T-helper 1 cell treated with Interleukin-12 subunit alpha and Interleukin-12 subunit beta and Interleukin-4 antibody, amounts not matched to agents 30 μg/mL and 1 μg/mL, for 36 hours (primary cell): Measurements from ENCODE around the gene UST.
A peak's percentile ranks its signal among the peaks of the same experiment; 100 is the strongest.

Source experiments
- H3K27ac Mint-ChIP-seq: one replicate; pipeline ENCODE4 v1.8.0; 2021; ENCODE audit warnings: mild to moderate bottlenecking, mixed read lengths
- H3K27me3 Mint-ChIP-seq: one replicate; pipeline ENCODE4 v1.8.0; 2021; ENCODE audit warnings: low read depth, mixed read lengths
- H3K36me3 Mint-ChIP-seq: one replicate; pipeline ENCODE4 v1.8.0; 2021; ENCODE audit warnings: low read depth, mixed read lengths
- H3K4me1 Mint-ChIP-seq: one replicate; pipeline ENCODE4 v1.8.0; 2021; ENCODE audit warnings: low read depth, mixed read lengths
- H3K4me3 Mint-ChIP-seq: one replicate; pipeline ENCODE4 v1.8.0; 2021; ENCODE audit warnings: mild to moderate bottlenecking, moderate library complexity, mixed read lengths
- H3K9me3 Mint-ChIP-seq: one replicate; pipeline ENCODE4 v1.8.0; 2021; ENCODE audit warnings: mixed read lengths

UST gene

DNA sequence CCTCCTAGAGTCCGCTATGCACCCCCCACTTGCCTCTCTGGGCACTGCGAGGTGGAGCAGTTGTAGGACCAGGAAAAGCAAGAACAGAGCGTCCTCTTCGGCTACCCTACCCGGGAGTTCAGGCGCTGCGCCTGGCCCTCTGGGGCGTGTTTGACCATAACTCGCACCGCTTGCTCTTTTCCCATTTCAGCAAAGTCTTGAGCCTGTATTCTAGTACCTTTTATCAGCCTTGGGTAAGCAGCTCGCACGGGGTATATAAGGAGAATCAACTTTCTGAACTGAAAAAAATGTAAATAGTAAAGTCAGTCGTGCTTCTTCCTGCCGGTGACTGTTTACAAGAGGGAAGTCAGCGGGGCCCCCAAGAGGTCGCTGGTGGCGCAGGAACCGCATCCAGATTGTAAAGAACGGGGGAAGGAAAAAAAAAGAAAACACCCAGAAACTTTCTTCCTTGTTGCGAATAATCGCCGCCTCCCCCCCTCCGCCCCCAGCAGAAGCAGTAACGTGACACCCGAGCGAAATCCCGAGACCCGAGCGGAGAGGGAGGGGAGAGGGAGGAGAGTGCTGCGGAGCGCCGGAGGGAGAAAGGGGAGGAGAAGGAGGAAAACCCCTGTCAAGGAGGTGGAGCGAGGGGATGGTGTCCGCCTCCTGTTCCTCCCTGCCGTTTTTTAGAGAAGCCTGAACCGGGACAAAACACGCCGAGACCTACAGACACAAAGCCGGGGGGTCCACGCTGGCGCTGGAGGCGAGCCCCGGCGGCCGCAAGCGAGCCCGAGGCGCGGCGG is at the start of gene UST:
UST (plus strand) TSS at position 668 of the 782 bp plus-strand sequence. CDS start 401 bp downstream, outside the sequence.
- Mint-ChIP-seq H3K27me3 (peaks cover 80% of the 10 kb centered on the region), H3K9me3 (no peaks in the 10 kb centered on the region), H3K36me3 (no peaks in the 10 kb centered on the region), H3K4me3 (peak within 1 kb of the TSS; percentile 86), H3K27ac (peak within 1 kb of the TSS; percentile 21), H3K4me1 (peaks cover 12% of the 10 kb centered on the region)

DNA sequence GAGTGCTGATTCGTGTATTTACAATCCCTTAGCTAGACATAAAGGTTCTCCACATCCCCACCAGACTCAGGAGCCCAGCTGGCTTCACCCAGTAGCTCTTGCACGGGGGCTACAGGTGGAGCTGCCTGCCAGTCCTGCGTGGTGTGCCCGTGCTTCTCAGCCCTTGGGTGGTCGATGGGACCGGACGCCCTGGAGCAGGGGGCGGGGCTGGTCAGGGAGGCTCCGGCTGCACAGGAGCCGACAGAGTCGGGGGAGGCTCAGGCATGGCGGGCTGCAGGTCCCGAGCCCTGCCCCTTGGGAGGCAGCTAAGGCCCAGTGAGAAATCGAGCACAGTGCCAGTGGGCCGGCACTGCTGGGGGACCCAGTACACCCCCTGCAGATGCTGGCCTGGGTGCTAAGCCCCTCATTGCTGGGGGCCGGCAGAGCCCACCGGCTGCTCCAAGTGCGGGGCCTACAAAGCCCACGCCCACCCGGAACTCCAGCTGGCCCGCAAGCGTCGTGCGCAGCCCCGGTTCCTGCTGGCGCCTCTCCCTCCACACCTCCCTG is 48.9 kb upstream of the UST start:
- H3K36me3 Mint-ChIP-seq: no peaks in the 10 kb centered on the region
- peaks cover 8% of the 10 kb centered on the region for H3K4me1 Mint-ChIP-seq
- H3K9me3 Mint-ChIP-seq: peaks cover 4% of the 10 kb centered on the region
- H3K27ac Mint-ChIP-seq: no peak overlapping the region
- peaks cover 8% of the 10 kb centered on the region for H3K27me3 Mint-ChIP-seq
- no peak overlapping the region for H3K4me3 Mint-ChIP-seq

DNA sequence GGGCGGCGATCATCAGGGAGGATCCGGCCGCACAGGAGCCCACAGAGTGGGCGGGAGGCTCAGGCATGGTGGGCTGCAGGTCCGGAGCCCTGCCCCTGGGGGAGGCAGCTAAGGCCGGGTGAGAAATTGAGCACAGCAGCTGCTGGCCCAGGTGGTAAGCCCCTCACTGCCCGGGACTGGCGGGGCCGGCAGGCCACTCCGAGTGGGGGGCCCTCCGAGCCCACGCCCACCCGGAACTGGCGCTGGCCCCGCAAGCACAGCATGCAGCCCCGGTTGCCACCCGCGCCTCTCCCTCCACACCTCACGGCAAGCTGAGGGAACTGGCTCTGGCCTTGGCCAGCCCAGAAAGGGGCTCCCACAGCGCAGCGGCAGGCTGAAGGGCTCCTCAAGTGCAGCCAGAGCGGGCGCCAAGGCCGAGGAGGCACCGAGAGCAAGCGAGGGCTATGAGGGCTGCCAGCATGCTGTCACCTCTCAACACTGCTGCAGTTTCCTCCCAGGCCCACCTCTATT is 48.1 kb upstream of the UST start:
- H3K27me3 Mint-ChIP-seq: peaks cover 14% of the 10 kb centered on the region
- no peak overlapping the region for H3K27ac Mint-ChIP-seq
- peaks cover 8% of the 10 kb centered on the region for H3K4me1 Mint-ChIP-seq
- peaks cover 5% of the 10 kb centered on the region for H3K36me3 Mint-ChIP-seq
- no peak overlapping the region for H3K4me3 Mint-ChIP-seq
- H3K9me3 Mint-ChIP-seq: peaks cover 10% of the 10 kb centered on the region

- Mint-ChIP-seq H3K4me3 (peak overlapping the region; percentile 90), H3K36me3 (peaks cover 5% of the 10 kb centered on the region), H3K9me3 (peaks cover 10% of the 10 kb centered on the region), H3K4me1 (peaks cover 8% of the 10 kb centered on the region), H3K27ac (no peak overlapping the region), H3K27me3 (peaks cover 22% of the 10 kb centered on the region)
Measured at GRCh38 chr6:148700047-148700715, 46.6 kb upstream of the UST start.

DNA sequence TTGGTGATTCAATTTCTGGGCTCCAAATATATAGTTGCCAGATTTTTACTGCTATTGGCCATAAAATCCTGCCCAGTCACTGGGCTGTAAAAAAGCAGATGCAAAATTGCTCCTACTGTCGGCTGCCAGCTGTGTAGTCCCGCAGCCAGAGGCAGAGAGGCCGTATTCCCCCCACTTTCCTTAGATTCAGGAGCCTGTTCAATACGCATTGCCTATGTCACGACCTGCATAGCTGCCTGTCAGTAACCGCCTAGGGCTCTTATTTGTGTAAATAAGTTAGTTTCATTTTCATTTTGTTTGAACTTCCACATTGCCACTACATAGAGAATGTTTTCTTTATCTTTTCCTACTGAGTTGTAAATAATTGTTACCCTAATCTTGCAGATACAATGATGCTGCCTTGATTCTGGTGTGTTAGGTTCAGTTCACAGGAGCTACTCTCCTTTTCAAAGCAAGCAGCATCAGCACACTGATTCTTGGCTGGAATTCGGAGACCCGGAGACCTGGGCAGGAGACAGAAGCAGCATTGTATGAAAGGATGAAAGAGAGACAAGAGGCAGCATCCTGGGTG is 46.0 kb upstream of the UST start:
- Mint-ChIP-seq H3K36me3 (peaks cover 5% of the 10 kb centered on the region), H3K4me1 (peaks cover 8% of the 10 kb centered on the region), H3K4me3 (peak overlapping the region; percentile 90), H3K27me3 (peaks cover 23% of the 10 kb centered on the region), H3K9me3 (peaks cover 10% of the 10 kb centered on the region), H3K27ac (peak overlapping the region; percentile 46)

DNA sequence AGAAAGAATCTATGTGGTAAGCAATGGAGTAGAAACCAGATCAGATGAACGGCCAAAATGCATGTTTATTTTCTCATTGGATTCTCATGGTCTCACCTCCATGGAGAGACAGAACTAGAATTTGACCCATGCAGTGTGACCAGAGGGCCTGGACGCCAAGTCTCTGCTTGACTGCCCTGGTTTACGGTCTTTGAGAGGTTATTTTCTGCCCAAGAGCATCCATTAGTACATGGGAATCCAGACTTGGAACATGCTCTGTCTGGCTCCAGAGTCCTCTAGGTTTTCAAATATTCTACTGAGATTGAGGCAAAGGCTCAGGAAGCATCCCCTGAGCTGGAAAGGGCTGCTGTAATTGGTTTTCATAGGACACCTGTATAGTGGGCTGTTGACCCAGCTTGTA is 45.5 kb upstream of the UST start:
- Mint-ChIP-seq H3K27ac (peak overlapping the region; percentile 46), H3K4me1 (peaks cover 8% of the 10 kb centered on the region), H3K27me3 (peaks cover 23% of the 10 kb centered on the region), H3K4me3 (peak overlapping the region; percentile 90), H3K36me3 (peaks cover 5% of the 10 kb centered on the region), H3K9me3 (peaks cover 10% of the 10 kb centered on the region)

DNA sequence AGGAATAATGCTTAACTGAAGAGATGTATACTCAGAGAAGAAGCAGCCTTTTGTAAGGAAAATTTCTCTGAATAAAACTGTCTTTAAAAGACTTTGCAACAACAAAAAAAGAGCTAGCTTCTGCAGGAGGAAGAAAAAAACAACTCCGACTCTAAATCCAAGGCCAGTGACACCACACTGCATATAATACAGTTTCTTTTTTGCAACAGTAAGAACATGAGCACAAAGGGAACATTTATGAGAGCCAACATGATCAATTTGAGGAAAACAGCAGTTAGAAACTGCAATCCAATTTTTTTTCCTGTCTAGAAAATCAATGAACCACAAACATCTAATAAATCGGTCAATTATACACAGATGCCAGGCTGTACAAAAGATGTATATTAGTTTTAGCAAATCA is 42.9 kb upstream of the UST start:
- Mint-ChIP-seq H3K4me3 (no peak overlapping the region), H3K27ac (no peak overlapping the region), H3K9me3 (peaks cover 10% of the 10 kb centered on the region), H3K36me3 (peaks cover 5% of the 10 kb centered on the region), H3K4me1 (peaks cover 8% of the 10 kb centered on the region), H3K27me3 (peaks cover 23% of the 10 kb centered on the region)

- peaks cover 27% of the 10 kb centered on the region for H3K27me3 Mint-ChIP-seq
- peaks cover 5% of the 10 kb centered on the region for H3K36me3 Mint-ChIP-seq
- peaks cover 10% of the 10 kb centered on the region for H3K9me3 Mint-ChIP-seq
- peaks cover 8% of the 10 kb centered on the region for H3K4me1 Mint-ChIP-seq
- no peak overlapping the region for H3K4me3 Mint-ChIP-seq
- H3K27ac Mint-ChIP-seq: no peak overlapping the region
Measured at GRCh38 chr6:148704400-148705246, 42.2 kb upstream of the UST start.

DNA sequence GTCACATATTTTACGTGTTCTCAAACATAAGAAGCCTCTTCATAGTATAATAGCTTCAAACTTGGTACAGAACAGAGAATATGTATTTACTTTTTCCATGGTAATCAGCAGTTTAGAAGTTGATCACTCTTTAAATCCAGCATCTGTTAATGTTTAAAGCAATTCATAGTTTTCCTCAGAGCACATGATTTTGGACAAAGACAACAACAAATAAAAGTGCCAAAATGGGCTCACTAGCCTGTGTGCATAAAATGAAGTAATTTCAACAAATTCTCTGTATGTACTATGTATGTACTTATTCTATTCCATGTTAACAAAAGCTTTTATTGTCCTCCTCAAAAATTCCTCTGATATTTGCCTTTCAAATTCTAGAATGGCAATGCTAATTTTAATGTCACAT is 38.1 kb upstream of the UST start:
- Mint-ChIP-seq H3K27ac (no peak overlapping the region), H3K4me3 (no peak overlapping the region), H3K9me3 (peaks cover 8% of the 10 kb centered on the region), H3K4me1 (no peaks in the 10 kb centered on the region), H3K36me3 (no peaks in the 10 kb centered on the region), H3K27me3 (peaks cover 22% of the 10 kb centered on the region)

- H3K27me3 Mint-ChIP-seq: peaks cover 17% of the 10 kb centered on the region
- H3K27ac Mint-ChIP-seq: no peak overlapping the region
- H3K4me1 Mint-ChIP-seq: no peaks in the 10 kb centered on the region
- H3K36me3 Mint-ChIP-seq: no peaks in the 10 kb centered on the region
- no peak overlapping the region for H3K4me3 Mint-ChIP-seq
- H3K9me3 Mint-ChIP-seq: peaks cover 14% of the 10 kb centered on the region
Measured at GRCh38 chr6:148709577-148709976, 37.3 kb upstream of the UST start.

DNA sequence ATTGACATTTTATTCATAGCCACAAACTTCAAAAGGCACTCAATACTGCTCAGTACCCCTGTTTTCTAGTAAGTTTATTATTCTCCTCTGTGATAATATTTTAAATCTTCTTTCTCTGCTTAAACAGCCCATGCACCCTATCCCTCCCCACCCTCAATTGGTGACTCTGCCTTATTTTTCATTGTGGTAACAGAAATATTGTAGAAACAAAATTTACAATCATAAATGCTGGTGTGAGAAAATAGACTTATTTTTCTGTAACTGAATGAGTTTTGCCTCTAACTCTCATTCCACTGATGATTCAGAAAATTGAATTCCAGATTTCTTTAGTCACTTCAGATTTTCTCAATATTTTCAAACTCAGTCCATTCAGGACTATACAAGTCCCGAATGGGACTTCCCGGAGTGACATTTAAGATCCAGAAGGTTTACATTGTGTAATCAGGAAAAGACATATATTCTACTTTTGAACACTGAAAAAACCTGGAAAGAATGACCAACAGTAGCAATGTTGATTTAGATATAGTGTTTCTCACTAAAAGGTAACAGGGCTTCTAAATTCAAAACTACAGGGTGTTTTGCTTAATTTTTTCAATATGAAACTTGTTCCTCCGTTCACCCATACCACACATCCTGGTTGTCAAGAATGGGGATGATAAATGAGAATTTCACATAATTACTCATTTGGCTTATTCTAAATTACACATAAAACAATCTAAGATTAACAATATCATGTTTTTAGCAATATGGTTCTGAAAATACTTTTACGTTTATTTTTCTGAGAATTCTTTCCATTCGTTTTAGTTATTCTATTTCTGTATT is 34.8 kb upstream of the UST start:
- peaks cover 13% of the 10 kb centered on the region for H3K27me3 Mint-ChIP-seq
- peaks cover 20% of the 10 kb centered on the region for H3K9me3 Mint-ChIP-seq
- H3K27ac Mint-ChIP-seq: no peak overlapping the region
- no peaks in the 10 kb centered on the region for H3K36me3 Mint-ChIP-seq
- H3K4me1 Mint-ChIP-seq: no peaks in the 10 kb centered on the region
- no peak overlapping the region for H3K4me3 Mint-ChIP-seq

DNA sequence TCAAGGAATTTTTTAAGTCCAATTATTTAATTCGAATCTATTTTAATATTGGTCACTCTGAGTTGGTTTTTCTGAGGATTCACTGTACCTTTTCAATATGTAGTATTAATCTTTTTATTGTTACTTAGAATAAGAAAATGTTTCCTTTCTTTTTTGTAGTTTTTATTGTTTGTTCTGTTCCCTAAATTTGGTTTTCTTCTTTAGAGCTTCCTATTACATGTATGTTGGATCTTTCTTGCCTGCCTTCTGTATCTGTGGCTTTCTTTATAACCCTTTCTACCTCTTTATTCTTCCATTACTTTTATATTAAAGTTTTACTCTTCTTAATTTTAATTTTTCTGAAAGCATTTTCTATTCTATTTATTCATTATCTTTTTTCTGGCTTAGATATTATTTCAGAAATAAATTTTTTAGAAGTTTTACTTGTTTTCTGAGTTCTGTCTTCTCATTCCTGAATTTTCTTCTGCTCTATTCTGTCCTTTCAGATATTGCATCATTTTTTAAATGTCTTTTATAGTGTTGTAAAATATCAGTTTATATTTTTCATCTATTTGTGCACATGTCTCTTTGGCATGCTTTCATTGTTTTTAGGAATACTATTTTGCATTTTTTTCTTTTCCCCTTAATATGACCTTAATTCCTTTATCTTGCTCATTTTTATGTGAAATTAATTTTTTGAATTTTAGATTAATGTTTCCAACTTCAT is 33.6 kb upstream of the UST start:
- H3K36me3 Mint-ChIP-seq: no peaks in the 10 kb centered on the region
- peaks cover 13% of the 10 kb centered on the region for H3K27me3 Mint-ChIP-seq
- no peak overlapping the region for H3K4me3 Mint-ChIP-seq
- no peaks in the 10 kb centered on the region for H3K4me1 Mint-ChIP-seq
- H3K9me3 Mint-ChIP-seq: peaks cover 20% of the 10 kb centered on the region
- no peak overlapping the region for H3K27ac Mint-ChIP-seq

DNA sequence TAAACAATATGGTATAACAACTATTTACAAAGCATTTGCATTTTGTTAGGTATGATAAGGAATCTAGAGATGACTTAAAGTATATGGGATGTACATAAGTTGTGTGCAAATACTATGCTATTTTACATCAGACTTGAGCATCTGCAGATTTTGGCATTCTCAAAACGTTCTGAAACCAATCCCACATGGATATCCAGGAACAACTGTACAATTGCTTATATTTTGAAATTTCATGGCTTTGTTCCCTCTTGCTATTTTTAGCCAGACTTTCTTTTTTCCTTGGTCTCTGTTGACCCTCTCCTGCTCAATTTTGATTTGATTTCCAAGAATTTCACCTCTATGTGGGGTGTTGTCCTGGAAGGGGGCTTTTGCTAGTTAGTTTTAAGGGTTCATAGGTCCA is 32.9 kb upstream of the UST start:
- Mint-ChIP-seq H3K36me3 (no peaks in the 10 kb centered on the region), H3K4me1 (no peaks in the 10 kb centered on the region), H3K27ac (no peak overlapping the region), H3K27me3 (peaks cover 13% of the 10 kb centered on the region), H3K4me3 (no peak overlapping the region), H3K9me3 (peaks cover 20% of the 10 kb centered on the region)
